ENCODE data around the gene MAP1LC3A. TPM values are rescaled to one million over a fixed set of nuclear protein-coding genes. Genes with fewer than 3 reads are reported as not detected.
A peak's percentile ranks its signal among the peaks of the same experiment; 100 is the strongest.

Gene MAP1LC3A
- total RNA-seq, 1 experiment from 2014 or later: not detected

GRCh38 chr20:34542439-34542838, 16.1 kb upstream of the MAP1LC3A start:
- TF ChIP-seq EZH2 (IDR thresholded peaks at IDR 0.05; ENCODE audit: low read depth) (no peak), CTCF (conservative IDR thresholded peaks at IDR 0.05) (no peak)
- Histone ChIP-seq H3K9me3 (ENCODE audit: insufficient read depth, low read depth) (no peaks in the 10 kb centered on the region), H3K4me1 (replicated peaks; ENCODE audit: insufficient read depth) (no peaks in the 10 kb centered on the region), H3K9me2 (ENCODE audit: insufficient read depth) (no peaks in the 10 kb centered on the region), H3K27me3 (ENCODE audit: insufficient read depth, low read depth) (no peaks in the 10 kb centered on the region), H3K4me2 (no peak overlapping the region), H3K79me2 (ENCODE audit: low read depth) (no peaks in the 10 kb centered on the region), H3K27ac (no peak overlapping the region), H4K20me1 (ENCODE audit: insufficient read depth) (no peaks in the 10 kb centered on the region), H3K4me3 (no peak overlapping the region), H3K36me3 (ENCODE audit: low read depth) (peaks cover 4% of the 10 kb centered on the region; the same call in 1 of the 2 replicates), H3F3A (ENCODE audit: insufficient read depth, low read depth) (peaks cover 4% of the 10 kb centered on the region; the same call in 1 of the 2 replicates), H2AFZ (no peak overlapping the region)
- DNase-seq: no peak
- BruUV-seq (replicated peaks): no TSS peak
- ChIA-PET POLR2A (ENCODE audit: unreplicated experiment) (no interaction called here), CTCF (no interaction called here)
- intact Hi-C loops (cut with micrococcal nuclease; ENCODE audit: unreplicated experiment): no loop called here

GRCh38 chr20:34543463-34544056, 15.0 kb upstream of the MAP1LC3A start:
- Histone ChIP-seq H3F3A (ENCODE audit: insufficient read depth, low read depth) (no peaks in the 10 kb centered on the region; the same call in 1 of the 2 replicates), H3K9me3 (ENCODE audit: insufficient read depth, low read depth) (no peaks in the 10 kb centered on the region), H3K4me3 (no peak overlapping the region), H3K36me3 (ENCODE audit: low read depth) (peaks cover 4% of the 10 kb centered on the region; the same call in 1 of the 2 replicates), H3K79me2 (ENCODE audit: low read depth) (no peaks in the 10 kb centered on the region), H4K20me1 (ENCODE audit: insufficient read depth) (no peaks in the 10 kb centered on the region), H3K27me3 (ENCODE audit: insufficient read depth, low read depth) (no peaks in the 10 kb centered on the region), H3K4me1 (replicated peaks; ENCODE audit: insufficient read depth) (no peaks in the 10 kb centered on the region), H3K27ac (no peak overlapping the region), H2AFZ (no peak overlapping the region), H3K9me2 (ENCODE audit: insufficient read depth) (no peaks in the 10 kb centered on the region), H3K4me2 (no peak overlapping the region)
- TF ChIP-seq EZH2 (IDR thresholded peaks at IDR 0.05; ENCODE audit: low read depth) (no peak), CTCF (conservative IDR thresholded peaks at IDR 0.05) (no peak)
- POLR2A ChIA-PET (ENCODE audit: unreplicated experiment): no interaction called here
- intact Hi-C loops (cut with micrococcal nuclease; ENCODE audit: unreplicated experiment): no loop called here
- no TSS peak for BruUV-seq (replicated peaks)
- DNase-seq: no peak
- CTCF ChIA-PET: no interaction called here

- no peak for TF ChIP-seq CTCF (conservative IDR thresholded peaks at IDR 0.05)
- no peak for TF ChIP-seq EZH2 (IDR thresholded peaks at IDR 0.05; ENCODE audit: low read depth)
- H3K79me2 ChIP-seq (ENCODE audit: low read depth): no peaks in the 10 kb centered on the region
- H4K20me1 ChIP-seq (ENCODE audit: insufficient read depth): no peaks in the 10 kb centered on the region
- intact Hi-C loops (cut with micrococcal nuclease; ENCODE audit: unreplicated experiment): no loop called here
- no peaks in the 10 kb centered on the region for H3K9me2 ChIP-seq (ENCODE audit: insufficient read depth)
- CTCF ChIA-PET: interaction anchor here (0.7 kb wide), 2 partner anchors 27 to 169 kb away, joined by 4 to 5 read pairs; no protein-coding TSS in a partner anchor
- H3K9me3 ChIP-seq (ENCODE audit: insufficient read depth, low read depth): no peaks in the 10 kb centered on the region
- peaks cover under 1% of the 10 kb centered on the region; the same call in 1 of the 2 replicates for H3K36me3 ChIP-seq (ENCODE audit: low read depth)
- H3F3A ChIP-seq (ENCODE audit: insufficient read depth, low read depth): no peaks in the 10 kb centered on the region; the same call in 1 of the 2 replicates
- H3K4me3 ChIP-seq: no peak overlapping the region
- no peak overlapping the region for H3K27ac ChIP-seq
- no peak overlapping the region for H3K4me2 ChIP-seq
- H3K4me1 ChIP-seq (replicated peaks; ENCODE audit: insufficient read depth): no peaks in the 10 kb centered on the region
- TSS peak; percentile 6 for BruUV-seq (replicated peaks)
- H2AFZ ChIP-seq: no peak overlapping the region
- DNase-seq: no peak
- POLR2A ChIA-PET (ENCODE audit: unreplicated experiment): no interaction called here
- no peaks in the 10 kb centered on the region for H3K27me3 ChIP-seq (ENCODE audit: insufficient read depth, low read depth)
Measured at GRCh38 chr20:34544109-34544796, 14.3 kb upstream of the MAP1LC3A start.

Data from PC-9 (cell line).